ENCODE measurements around the gene RB1.

The RB1 gene

GRCh38 chr13:48502601-48503319 is 199.2 kb downstream of the RB1 start:
- no peak for DNase-seq

DNA sequence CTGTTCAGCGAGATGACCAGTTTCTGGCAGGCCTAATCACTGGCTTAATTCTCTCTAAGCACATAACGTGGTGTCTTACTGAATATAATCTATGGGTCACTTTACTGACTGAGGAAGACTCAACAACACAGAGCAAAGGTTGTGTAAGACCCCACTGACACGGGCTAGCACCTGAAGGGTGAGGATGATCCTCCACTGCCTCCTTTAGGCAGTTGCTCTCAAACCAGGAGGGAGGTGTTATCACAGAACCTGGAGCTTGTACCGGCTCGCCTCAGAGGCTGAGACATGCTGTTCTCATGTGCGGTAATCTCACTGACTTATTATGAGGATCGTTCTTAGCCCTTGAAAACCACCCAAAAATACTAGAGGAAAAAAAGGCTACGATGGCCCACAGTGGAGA is 201.1 kb downstream of the RB1 start:
- no peak for DNase-seq

DNA sequence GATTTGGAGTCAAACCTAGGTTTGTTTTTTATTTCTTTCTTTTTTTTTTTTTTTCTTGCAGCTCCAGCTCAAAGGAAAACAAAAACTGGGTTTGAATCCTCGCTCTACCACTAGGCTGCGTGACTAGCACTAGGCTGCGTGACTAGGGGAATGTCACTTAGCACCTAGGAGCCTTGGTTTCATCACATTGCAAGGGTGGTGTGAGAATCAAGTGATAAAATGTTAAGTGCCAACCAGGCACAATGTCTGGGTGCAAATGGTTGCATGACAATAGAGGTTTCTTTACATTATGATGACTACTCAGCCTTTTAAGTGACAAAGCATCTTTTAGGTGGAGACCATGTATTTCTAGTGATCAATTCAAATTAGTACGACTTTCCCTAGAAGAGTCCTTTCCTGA is 201.5 kb downstream of the RB1 start:
- DNase-seq = no peak

DNA sequence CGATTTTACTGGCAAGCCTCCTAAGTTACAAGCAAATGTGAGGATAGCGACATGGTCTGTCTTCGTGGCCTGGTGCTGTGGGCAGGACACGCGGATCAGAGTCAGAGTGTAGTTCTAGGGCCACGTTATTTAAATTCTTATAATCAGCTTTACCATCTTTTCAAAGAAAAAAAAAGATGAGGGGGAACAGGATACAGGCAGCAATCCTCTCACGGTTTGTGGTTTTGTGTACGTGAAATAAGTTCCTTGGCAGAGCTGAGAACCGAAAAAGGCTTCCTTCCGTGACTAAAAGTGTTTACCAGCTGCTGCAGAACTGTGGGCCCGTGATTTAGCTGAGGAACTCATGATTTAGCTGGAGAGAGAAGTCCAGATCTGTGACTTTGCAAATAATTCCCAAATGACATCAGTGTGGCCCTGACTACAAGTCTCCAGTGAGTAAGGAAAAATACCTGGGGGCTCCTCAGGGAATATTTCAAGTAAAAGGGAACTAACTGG is 202.1 kb downstream of the RB1 start:
- no peak for DNase-seq

GRCh38 chr13:48506092-48506701 is 202.6 kb downstream of the RB1 start:
- no peak for DNase-seq

DNA sequence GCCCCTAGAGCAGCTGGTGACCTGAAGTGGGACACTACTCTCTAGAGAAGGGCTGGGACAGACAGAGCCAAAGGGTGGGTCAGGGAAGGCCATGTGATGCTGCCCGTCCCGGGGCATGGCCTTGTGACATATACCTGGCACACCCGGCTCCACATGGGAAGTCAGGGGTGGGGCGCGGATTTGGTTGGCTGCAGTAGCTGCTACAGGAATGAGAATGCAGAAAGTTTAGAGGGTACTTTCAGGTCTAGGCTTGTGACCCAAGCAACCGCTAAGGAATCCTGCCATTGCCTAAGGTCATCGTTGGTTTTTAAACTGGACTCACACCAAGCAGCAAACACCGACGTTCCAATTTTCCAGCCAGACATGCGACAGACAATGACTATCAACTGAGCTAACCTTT is 203.5 kb downstream of the RB1 start:
- DNase-seq = no peak

DNA sequence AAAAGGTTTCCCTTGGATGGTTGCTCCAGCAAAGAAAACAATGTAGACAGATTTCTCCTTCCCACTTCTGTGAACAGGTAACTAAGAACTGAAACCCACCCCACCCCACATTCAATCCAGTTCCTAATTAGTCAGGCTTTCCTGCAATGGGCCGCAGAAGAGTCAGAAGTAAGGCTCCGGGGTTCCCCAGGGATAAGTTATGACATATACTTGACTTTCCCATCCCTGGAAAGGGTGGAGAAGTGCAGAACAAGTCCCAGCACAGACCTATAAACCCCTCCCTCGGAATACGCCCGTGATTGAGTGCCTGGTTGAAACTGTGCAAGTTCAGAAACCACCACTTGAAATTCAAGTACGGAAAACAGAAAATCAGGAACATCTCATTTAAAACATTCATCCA is 204.5 kb downstream of the RB1 start:
- DNase-seq = no peak

- no peak for DNase-seq
Measured at GRCh38 chr13:48510698-48511097, 207.1 kb downstream of the RB1 start.

GRCh38 chr13:48511621-48512230 is 208.2 kb downstream of the RB1 start:
- DNase-seq = no peak

DNA sequence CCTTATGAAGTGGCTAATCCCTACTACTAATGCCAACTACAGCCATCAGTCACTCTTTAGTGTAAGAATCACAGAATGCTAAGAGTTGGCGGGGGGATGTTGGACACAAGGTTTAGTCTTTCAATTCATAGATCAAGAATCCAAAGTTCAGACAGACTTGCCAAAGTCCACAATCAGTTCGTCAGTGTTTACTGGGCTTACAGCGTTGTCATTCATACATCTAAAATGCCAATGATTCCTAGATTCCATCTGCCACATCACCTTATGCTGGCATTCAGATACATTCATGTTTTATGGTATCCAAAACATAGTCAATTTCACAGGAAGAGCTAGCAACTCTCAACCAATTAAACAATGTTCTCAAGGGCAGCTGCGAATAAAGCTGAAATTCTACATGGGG is 211.2 kb downstream of the RB1 start:
- no peak for DNase-seq

- DNase-seq = no peak
Measured at GRCh38 chr13:48515732-48516131, 212.2 kb downstream of the RB1 start.

DNA sequence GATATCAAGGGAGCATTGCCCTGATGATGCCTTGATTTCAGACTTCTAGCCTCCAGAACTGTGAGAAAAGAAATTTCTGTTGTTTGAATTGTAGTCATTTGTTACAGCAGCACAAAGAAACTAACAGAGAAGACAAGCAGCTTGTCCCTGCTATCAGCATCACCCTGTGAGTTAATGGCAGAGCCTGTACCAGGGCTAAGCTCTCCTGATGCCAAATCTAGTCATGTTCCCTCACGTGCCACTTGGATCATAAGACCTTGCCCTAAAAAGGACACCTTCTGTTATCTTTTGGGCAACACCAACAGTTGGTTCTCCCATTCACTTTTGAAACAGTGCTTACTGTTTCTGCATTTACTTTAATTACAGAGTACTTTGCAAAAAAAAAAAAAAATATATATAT is 214.5 kb downstream of the RB1 start:
- no peak for DNase-seq

DNA sequence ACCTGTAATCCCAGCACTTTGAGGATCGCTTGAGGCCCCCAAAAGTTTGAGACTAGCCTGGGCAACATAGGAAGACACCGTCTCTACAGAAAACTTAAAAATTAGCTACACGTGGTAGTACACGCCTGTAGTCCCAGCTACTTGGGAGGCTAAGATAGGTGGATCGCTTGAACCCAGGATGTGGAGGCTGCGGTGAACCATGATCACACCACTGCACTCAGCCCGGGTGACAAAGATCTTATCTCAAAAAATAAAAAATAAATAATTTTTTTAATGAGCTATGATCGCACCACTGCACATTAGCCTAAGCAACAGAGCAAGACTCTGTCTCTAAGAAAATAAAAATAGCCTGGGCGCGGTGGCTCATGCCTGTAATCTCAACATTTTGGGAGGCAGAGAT is 222.7 kb downstream of the RB1 start:
- DNase-seq = no peak

GRCh38 chr13:48527955-48528354 is 224.4 kb downstream of the RB1 start:
- DNase-seq = no peak

GRCh38 chr13:48528720-48529119 is 225.2 kb downstream of the RB1 start:
- no peak for DNase-seq

DNA sequence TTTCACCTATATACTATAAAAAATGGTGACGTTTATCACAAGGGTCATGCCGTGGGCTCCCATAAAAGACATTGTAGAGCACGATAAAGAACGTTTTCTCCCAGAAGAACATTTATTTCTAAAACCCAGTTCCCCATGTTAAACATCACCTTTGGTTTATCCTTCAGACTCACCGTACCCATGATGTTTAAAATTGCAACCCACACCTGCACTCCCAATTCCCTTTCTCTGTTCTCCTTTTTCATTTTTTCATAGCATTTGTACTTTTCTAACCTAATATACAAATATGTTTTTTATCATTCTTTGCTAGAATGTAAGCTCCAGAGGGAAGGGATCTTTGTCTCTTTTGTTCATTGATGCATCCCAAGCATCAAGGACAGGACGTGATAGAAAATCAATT is 227.3 kb downstream of the RB1 start:
- DNase-seq = no peak

Measured in stimulated activated CD4-positive, alpha-beta T cell treated with anti-CD3 and anti-CD28 coated beads, Interleukin-12 subunit alpha, Interleukin-12 subunit beta, amount 100 ng/mL, for 4 hours (primary cell).